ENCODE measurements around the gene SRGAP3. TPM values are rescaled to one million over a fixed set of nuclear protein-coding genes. Genes with fewer than 3 reads are reported as not detected.

The SRGAP3 gene
- total RNA-seq, 1 experiment from 2014 or later = 0.69 TPM

- Histone ChIP-seq H3K36me3 (ENCODE audit: insufficient read depth, low read length, poor library complexity, severe bottlenecking) (no peaks in the 10 kb centered on the region), H3K4me1 (ENCODE audit: insufficient read depth, low read length, poor library complexity, severe bottlenecking) (no peaks in the 10 kb centered on the region), H3K27me3 (replicated peaks; ENCODE audit: insufficient read depth, low read depth, low read length, poor library complexity) (no peaks in the 10 kb centered on the region), H3K4me3 (ENCODE audit: low read depth, low read length, poor library complexity, severe bottlenecking) (no peak overlapping the region), H3K9me3 (ENCODE audit: low read depth, low read length, poor library complexity, severe bottlenecking) (no peaks in the 10 kb centered on the region), H3K27ac (ENCODE audit: low read depth, low read length, poor library complexity, severe bottlenecking) (no peak overlapping the region)
- ChIA-PET POLR2A (ENCODE audit: low non-redundant PET) (no interaction called here), CTCF (no interaction called here)
- peak; percentile 21 for DNase-seq (ENCODE audit: low spot score)
- intact Hi-C loops (cut with micrococcal nuclease; ENCODE audit: unreplicated experiment) = no loop called here
- TF ChIP-seq, protein P1, sequence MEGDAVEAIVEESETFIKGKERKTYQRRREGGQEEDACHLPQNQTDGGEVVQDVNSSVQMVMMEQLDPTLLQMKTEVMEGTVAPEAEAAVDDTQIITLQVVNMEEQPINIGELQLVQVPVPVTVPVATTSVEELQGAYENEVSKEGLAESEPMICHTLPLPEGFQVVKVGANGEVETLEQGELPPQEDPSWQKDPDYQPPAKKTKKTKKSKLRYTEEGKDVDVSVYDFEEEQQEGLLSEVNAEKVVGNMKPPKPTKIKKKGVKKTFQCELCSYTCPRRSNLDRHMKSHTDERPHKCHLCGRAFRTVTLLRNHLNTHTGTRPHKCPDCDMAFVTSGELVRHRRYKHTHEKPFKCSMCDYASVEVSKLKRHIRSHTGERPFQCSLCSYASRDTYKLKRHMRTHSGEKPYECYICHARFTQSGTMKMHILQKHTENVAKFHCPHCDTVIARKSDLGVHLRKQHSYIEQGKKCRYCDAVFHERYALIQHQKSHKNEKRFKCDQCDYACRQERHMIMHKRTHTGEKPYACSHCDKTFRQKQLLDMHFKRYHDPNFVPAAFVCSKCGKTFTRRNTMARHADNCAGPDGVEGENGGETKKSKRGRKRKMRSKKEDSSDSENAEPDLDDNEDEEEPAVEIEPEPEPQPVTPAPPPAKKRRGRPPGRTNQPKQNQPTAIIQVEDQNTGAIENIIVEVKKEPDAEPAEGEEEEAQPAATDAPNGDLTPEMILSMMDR (conservative IDR thresholded peaks at IDR 0.05; ENCODE audit: low read depth, low read length) = no peak
- no peak for TF ChIP-seq EZH2 (IDR thresholded peaks at IDR 0.05; ENCODE audit: borderline replicate concordance, low read depth, low read length, poor library complexity, severe bottlenecking)
- no TSS peak for BruUV-seq (replicated peaks)
Observed at GRCh38 chr3:9078561-9079240, 170.7 kb downstream of the SRGAP3 start.

DNA sequence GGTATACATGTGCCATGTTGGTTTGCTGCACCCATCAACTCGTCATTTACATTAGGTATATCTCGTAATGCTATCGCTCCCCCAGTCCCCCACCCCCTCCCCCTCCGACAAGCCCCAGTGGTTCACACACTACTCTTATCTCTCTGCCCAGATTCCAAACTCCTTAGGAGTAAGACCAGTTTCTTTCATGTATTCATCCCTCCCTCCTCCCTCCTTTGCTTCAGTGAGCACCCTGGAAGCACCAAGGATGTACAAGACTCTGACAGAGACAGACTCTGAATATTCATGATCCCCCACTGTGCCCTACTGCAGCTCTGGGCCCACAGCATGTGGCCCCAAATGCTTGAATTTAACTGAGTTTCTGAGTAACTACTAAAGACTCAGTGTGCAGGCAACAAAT, 172.4 kb downstream of the SRGAP3 start:
- TF ChIP-seq EZH2 (IDR thresholded peaks at IDR 0.05; ENCODE audit: borderline replicate concordance, low read depth, low read length, poor library complexity, severe bottlenecking) = no peak
- TF ChIP-seq, protein P1 (conservative IDR thresholded peaks at IDR 0.05; ENCODE audit: low read depth, low read length) = no peak
- Histone ChIP-seq H3K27me3 (replicated peaks; ENCODE audit: insufficient read depth, low read depth, low read length, poor library complexity) (no peaks in the 10 kb centered on the region), H3K4me3 (ENCODE audit: low read depth, low read length, poor library complexity, severe bottlenecking) (no peak overlapping the region), H3K9me3 (ENCODE audit: low read depth, low read length, poor library complexity, severe bottlenecking) (no peaks in the 10 kb centered on the region), H3K4me1 (ENCODE audit: insufficient read depth, low read length, poor library complexity, severe bottlenecking) (no peaks in the 10 kb centered on the region), H3K27ac (ENCODE audit: low read depth, low read length, poor library complexity, severe bottlenecking) (no peak overlapping the region), H3K36me3 (ENCODE audit: insufficient read depth, low read length, poor library complexity, severe bottlenecking) (no peaks in the 10 kb centered on the region)
- CTCF ChIA-PET = no interaction called here
- intact Hi-C loops (cut with micrococcal nuclease; ENCODE audit: unreplicated experiment) = no loop called here
- POLR2A ChIA-PET (ENCODE audit: low non-redundant PET) = no interaction called here
- BruUV-seq (replicated peaks) = no TSS peak
- peak; percentile 11 for DNase-seq (ENCODE audit: low spot score)

DNA sequence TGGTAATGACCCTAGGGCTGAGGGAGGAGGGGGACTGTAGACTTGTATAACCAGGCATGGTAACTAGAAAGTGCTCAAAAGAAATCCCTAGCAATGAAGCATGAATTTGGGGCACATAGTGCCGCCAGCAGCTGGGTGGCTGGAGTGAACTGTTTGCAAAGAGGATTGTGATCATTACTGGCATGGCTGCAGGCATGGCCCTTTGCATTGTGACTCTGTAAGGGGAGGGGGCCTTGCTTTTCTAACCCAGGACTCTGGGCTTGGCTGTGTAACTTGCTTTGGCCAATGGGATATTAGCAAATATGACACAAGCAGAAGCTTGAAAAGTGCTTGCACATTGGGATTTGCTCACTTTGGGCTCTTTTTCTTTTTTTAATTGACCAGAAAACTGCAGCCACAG, 173.7 kb downstream of the SRGAP3 start:
- H3K27me3 ChIP-seq (replicated peaks; ENCODE audit: insufficient read depth, low read depth, low read length, poor library complexity) = no peaks in the 10 kb centered on the region
- no peak for DNase-seq (ENCODE audit: low spot score)
- no TSS peak for BruUV-seq (replicated peaks)
- no peaks in the 10 kb centered on the region for H3K36me3 ChIP-seq (ENCODE audit: insufficient read depth, low read length, poor library complexity, severe bottlenecking)
- ChIA-PET CTCF (no interaction called here), POLR2A (ENCODE audit: low non-redundant PET) (no interaction called here)
- no peak overlapping the region for H3K4me3 ChIP-seq (ENCODE audit: low read depth, low read length, poor library complexity, severe bottlenecking)
- no peak overlapping the region for H3K27ac ChIP-seq (ENCODE audit: low read depth, low read length, poor library complexity, severe bottlenecking)
- TF ChIP-seq, protein P1 (conservative IDR thresholded peaks at IDR 0.05; ENCODE audit: low read depth, low read length) = no peak
- no peak for TF ChIP-seq EZH2 (IDR thresholded peaks at IDR 0.05; ENCODE audit: borderline replicate concordance, low read depth, low read length, poor library complexity, severe bottlenecking)
- H3K9me3 ChIP-seq (ENCODE audit: low read depth, low read length, poor library complexity, severe bottlenecking) = no peaks in the 10 kb centered on the region
- intact Hi-C loops (cut with micrococcal nuclease; ENCODE audit: unreplicated experiment) = no loop called here
- no peaks in the 10 kb centered on the region for H3K4me1 ChIP-seq (ENCODE audit: insufficient read depth, low read length, poor library complexity, severe bottlenecking)

Measured in A673 (cell line).